ENCODE results near the gene RAD51B. TPM values are rescaled to one million over a fixed set of nuclear protein-coding genes. Genes with fewer than 3 reads are reported as not detected.

Gene RAD51B
- total and polyA plus RNA-seq, 2 donors (not counting 1 experiment from before 2014, with no cell fraction given): 4.6 to 16.3 TPM

DNA sequence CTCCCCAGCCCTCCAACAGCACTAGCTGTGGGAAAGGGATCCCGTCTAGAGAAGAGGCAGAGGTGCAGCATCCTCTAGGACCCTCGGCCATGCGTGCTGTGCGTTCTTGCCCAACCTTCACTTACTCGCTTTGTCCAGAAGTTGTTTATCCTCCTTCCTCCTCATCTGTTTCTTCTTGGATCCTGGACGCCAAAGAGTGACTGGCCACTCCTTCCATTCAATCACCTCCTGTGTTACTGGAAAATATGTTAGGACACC, 832.8 kb downstream of the RAD51B start:
- H2AFZ ChIP-seq (ENCODE audit: low read length): no peak overlapping the region
- no peaks in the 10 kb centered on the region for H4K20me1 ChIP-seq (ENCODE audit: control insufficient read depth, extremely low read depth, insufficient read depth, low read length)
- peaks cover 20% of the 10 kb centered on the region for H3K4me1 ChIP-seq (ENCODE audit: control insufficient read depth, extremely low read depth, insufficient read depth, low read length)
- no peak overlapping the region for H3K4me2 ChIP-seq (ENCODE audit: extremely low read depth, insufficient read depth, low read length)
- H3K9ac ChIP-seq (ENCODE audit: insufficient read depth, low read length): no peak overlapping the region
- no peak for TF ChIP-seq EZH2 (IDR thresholded peaks at IDR 0.05; ENCODE audit: low read length, missing control alignments)
- no peak for TF ChIP-seq CTCF (conservative IDR thresholded peaks at IDR 0.05 in 1 of 2, IDR thresholded peaks at IDR 0.05 in 1 of 2; ENCODE audit: low read depth in 1 of 2, low read length in 2 of 2)
- peak overlapping the region; percentile 83 for H3K27ac ChIP-seq (ENCODE audit: insufficient read depth, low read length)
- no peaks in the 10 kb centered on the region for H3K27me3 ChIP-seq (ENCODE audit: control insufficient read depth, insufficient read depth, low read length)
- H3K9me3 ChIP-seq (ENCODE audit: control insufficient read depth, insufficient read depth, low read depth, low read length): no peaks in the 10 kb centered on the region
- H3K4me3 ChIP-seq (replicated peaks in 1 of 4; ENCODE audit: control extremely low read depth in 1 of 4, insufficient read depth in 1 of 4, low read depth in 3 of 4, low read length in 4 of 4): no peak overlapping the region
- no peak for DNase-seq (ENCODE audit: low read depth in 2 of 2)
- H3K36me3 ChIP-seq (ENCODE audit: control insufficient read depth, insufficient read depth, low read length): no peaks in the 10 kb centered on the region
- no peaks in the 10 kb centered on the region for H3K79me2 ChIP-seq (ENCODE audit: control insufficient read depth, insufficient read depth, low read length)

DNA sequence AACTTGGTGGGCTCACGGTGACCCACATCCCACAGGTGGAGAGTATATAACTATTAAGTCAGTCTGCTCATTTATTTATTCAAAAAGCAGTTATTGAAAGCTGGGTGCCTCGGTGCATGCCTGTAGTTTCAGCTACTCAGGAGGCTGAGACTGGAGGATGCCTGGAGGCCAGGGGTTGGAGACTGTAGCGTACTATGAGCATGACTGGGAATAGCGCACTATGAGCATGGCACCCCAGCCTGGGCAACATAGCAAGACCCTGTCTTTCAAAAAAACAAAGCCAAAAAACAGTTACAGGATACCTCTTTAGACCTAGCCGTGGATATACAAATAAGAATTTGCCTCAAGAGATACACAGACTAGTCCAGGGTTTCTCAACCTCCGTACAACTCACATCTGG, 833.5 kb downstream of the RAD51B start:
- peaks cover 20% of the 10 kb centered on the region for H3K4me1 ChIP-seq (ENCODE audit: control insufficient read depth, extremely low read depth, insufficient read depth, low read length)
- no peaks in the 10 kb centered on the region for H3K9me3 ChIP-seq (ENCODE audit: control insufficient read depth, insufficient read depth, low read depth, low read length)
- H3K36me3 ChIP-seq (ENCODE audit: control insufficient read depth, insufficient read depth, low read length): no peaks in the 10 kb centered on the region
- H3K27me3 ChIP-seq (ENCODE audit: control insufficient read depth, insufficient read depth, low read length): no peaks in the 10 kb centered on the region
- H3K4me3 ChIP-seq (replicated peaks in 1 of 4; ENCODE audit: control extremely low read depth in 1 of 4, insufficient read depth in 1 of 4, low read depth in 3 of 4, low read length in 4 of 4): no peak overlapping the region
- H3K27ac ChIP-seq (ENCODE audit: insufficient read depth, low read length): no peak overlapping the region
- H3K79me2 ChIP-seq (ENCODE audit: control insufficient read depth, insufficient read depth, low read length): no peaks in the 10 kb centered on the region
- TF ChIP-seq CTCF (conservative IDR thresholded peaks at IDR 0.05 in 1 of 2, IDR thresholded peaks at IDR 0.05 in 1 of 2; ENCODE audit: low read depth in 1 of 2, low read length in 2 of 2) (no peak), EZH2 (IDR thresholded peaks at IDR 0.05; ENCODE audit: low read length, missing control alignments) (no peak)
- no peak overlapping the region for H2AFZ ChIP-seq (ENCODE audit: low read length)
- no peak overlapping the region for H3K9ac ChIP-seq (ENCODE audit: insufficient read depth, low read length)
- no peaks in the 10 kb centered on the region for H4K20me1 ChIP-seq (ENCODE audit: control insufficient read depth, extremely low read depth, insufficient read depth, low read length)
- no peak for DNase-seq (ENCODE audit: low read depth in 2 of 2)
- H3K4me2 ChIP-seq (ENCODE audit: extremely low read depth, insufficient read depth, low read length): no peak overlapping the region

DNA sequence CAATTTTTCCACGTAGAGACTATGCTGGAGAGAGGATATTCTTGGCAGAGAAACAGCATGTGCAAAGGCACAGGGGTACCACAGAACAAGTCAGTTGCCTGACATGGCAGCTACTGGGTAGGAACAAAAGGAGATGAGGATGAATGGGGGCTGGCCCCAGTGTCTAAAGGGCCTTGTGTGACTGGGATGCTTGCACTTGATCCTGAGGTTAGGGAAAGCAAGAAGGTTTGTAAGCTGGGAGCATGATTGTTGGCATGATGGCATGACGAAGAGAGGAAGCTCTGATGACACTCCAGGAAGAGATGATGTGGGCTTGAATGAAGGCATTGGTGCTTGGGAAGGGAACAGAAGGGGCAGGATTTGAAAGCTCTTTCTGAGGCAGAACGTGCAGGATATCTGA, 834.2 kb downstream of the RAD51B start:
- Histone ChIP-seq H2AFZ (ENCODE audit: low read length) (no peak overlapping the region), H3K4me3 (replicated peaks in 1 of 4; ENCODE audit: control extremely low read depth in 1 of 4, insufficient read depth in 1 of 4, low read depth in 3 of 4, low read length in 4 of 4) (no peak overlapping the region), H3K79me2 (ENCODE audit: control insufficient read depth, insufficient read depth, low read length) (no peaks in the 10 kb centered on the region), H3K9me3 (ENCODE audit: control insufficient read depth, insufficient read depth, low read depth, low read length) (no peaks in the 10 kb centered on the region), H3K4me2 (ENCODE audit: extremely low read depth, insufficient read depth, low read length) (no peak overlapping the region), H3K27me3 (ENCODE audit: control insufficient read depth, insufficient read depth, low read length) (no peaks in the 10 kb centered on the region), H3K27ac (ENCODE audit: insufficient read depth, low read length) (no peak overlapping the region), H3K9ac (ENCODE audit: insufficient read depth, low read length) (no peak overlapping the region), H4K20me1 (ENCODE audit: control insufficient read depth, extremely low read depth, insufficient read depth, low read length) (no peaks in the 10 kb centered on the region), H3K36me3 (ENCODE audit: control insufficient read depth, insufficient read depth, low read length) (no peaks in the 10 kb centered on the region), H3K4me1 (ENCODE audit: control insufficient read depth, extremely low read depth, insufficient read depth, low read length) (peaks cover 21% of the 10 kb centered on the region)
- TF ChIP-seq EZH2 (IDR thresholded peaks at IDR 0.05; ENCODE audit: low read length, missing control alignments) (no peak), CTCF (conservative IDR thresholded peaks at IDR 0.05 in 1 of 2, IDR thresholded peaks at IDR 0.05 in 1 of 2; ENCODE audit: low read depth in 1 of 2, low read length in 2 of 2) (no peak)
- no peak for DNase-seq (ENCODE audit: low read depth in 2 of 2)
